Hepatocyte (in vitro differentiated cells): ENCODE measurements around the gene RBM14. TPM values are rescaled to one million over a fixed set of nuclear protein-coding genes. Genes with fewer than 3 reads are reported as not detected.

ENCODE experiments used
- DNase-seq: peaks from one replicate; pipeline ENCODE4 v3.0.0-alpha.2; 2016; ENCODE audit warnings: low spot score
- H2AFZ ChIP-seq: fragments of 200-600 bp; sonication (generic); 2 replicates; pipeline ENCODE4 v1.6.0; 2016; ENCODE audit warnings: antibody characterized with exemption, mild to moderate bottlenecking
- H3K27ac ChIP-seq: fragments of 200-600 bp; sonication (generic); 2 replicates; pipeline ENCODE4 v1.5.1; 2016; ENCODE audit warnings: mild to moderate bottlenecking
- H3K27me3 ChIP-seq: fragments of 200-600 bp; sonication (generic); 2 replicates; pipeline ENCODE4 v1.6.1; 2016
- H3K36me3 ChIP-seq: fragments of 200-600 bp; sonication (generic); replicated peaks from 2 replicates; pipeline ENCODE4 v1.5.1; 2016; ENCODE audit warnings: low read depth; ENCODE audit not compliant: insufficient read depth
- H3K4me1 ChIP-seq: fragments of 200-600 bp; sonication (generic); 2 replicates; pipeline ENCODE4 v1.5.1; 2016; ENCODE audit warnings: mild to moderate bottlenecking, moderate library complexity; ENCODE audit not compliant: insufficient read depth
- H3K4me2 ChIP-seq: fragments of 200-600 bp; sonication (generic); 2 replicates; pipeline ENCODE4 v1.6.0; 2016
- H3K4me3 ChIP-seq: fragments of 200-600 bp; sonication (generic); 2 replicates; pipeline ENCODE4 v1.5.1; 2016; ENCODE audit warnings: mild to moderate bottlenecking
- H3K79me2 ChIP-seq: fragments of 200-600 bp; sonication (generic); 2 replicates; pipeline ENCODE4 v1.6.0; 2017; ENCODE audit warnings: mild to moderate bottlenecking
- H3K9me2 ChIP-seq: fragments of 200-600 bp; sonication (generic); replicated peaks from 2 replicates; pipeline ENCODE4 v1.6.0; 2017; ENCODE audit warnings: mild to moderate bottlenecking; ENCODE audit not compliant: insufficient read depth
- H3K9me3 ChIP-seq: fragments of 200-600 bp; sonication (generic); 2 replicates; pipeline ENCODE4 v1.5.1; 2016; ENCODE audit warnings: low read depth, mild to moderate bottlenecking
- H4K20me1 ChIP-seq: fragments of 200-600 bp; sonication (generic); 2 replicates; pipeline ENCODE4 v1.6.0; 2016; ENCODE audit warnings: mild to moderate bottlenecking; ENCODE audit not compliant: insufficient read depth, poor library complexity, severe bottlenecking
- EZH2 ChIP-seq: fragments of 200-600 bp; sonication (generic); IDR thresholded peaks from 2 replicates; pipeline ENCODE4 v1.6.1; 2016; ENCODE audit warnings: antibody characterized with exemption, mild to moderate bottlenecking, borderline replicate concordance
- EZH2phosphoT487 ChIP-seq: fragments of 200-600 bp; sonication (generic); IDR thresholded peaks from one replicate; pipeline ENCODE4 v1.6.1; 2018; ENCODE audit warnings: antibody characterized with exemption, mild to moderate bottlenecking, low read depth, moderate library complexity; ENCODE audit not compliant: unreplicated experiment, severe bottlenecking
- WGBS: methylation state at CpG from one replicate; pipeline ENCODE4 v1.1.6; 2016; ENCODE audit warnings: low lambda C conversion rate; ENCODE audit errors: missing lambda C conversion rate; 5-methylcytosine and 5-hydroxymethylcytosine counted together
- polyA plus RNA-seq: library from polyadenylated mRNA; unstranded; fragments of >200 nt; fragmentation: Nextera tagmentation; extraction: Ambion mirVana; gene quantifications from 2 replicates; pipeline ENCODE4 v1.2.1, GENCODE V29; 2016
- total RNA-seq: library from RNA; depleted of rRNA; stranded (reverse); fragments of >200 nt; gene quantifications from 2 replicates; pipeline ENCODE4 v1.2.3, GENCODE V29; 2014
- TF ChIP-seq, protein P1 (sequence below): fragments of 200-600 bp; sonication (generic); IDR thresholded peaks from 2 replicates; pipeline ENCODE4 v1.5.1; 2016; ENCODE audit warnings: antibody characterized with exemption, mild to moderate bottlenecking; ENCODE audit not compliant: poor library complexity

Gene RBM14
- total and polyA plus RNA-seq, 2 experiments from 2014 or later = 29.5 to 70.7 TPM

- TF ChIP-seq EZH2phosphoT487 (no peak), EZH2 (no peak)
- TF ChIP-seq, protein P1, sequence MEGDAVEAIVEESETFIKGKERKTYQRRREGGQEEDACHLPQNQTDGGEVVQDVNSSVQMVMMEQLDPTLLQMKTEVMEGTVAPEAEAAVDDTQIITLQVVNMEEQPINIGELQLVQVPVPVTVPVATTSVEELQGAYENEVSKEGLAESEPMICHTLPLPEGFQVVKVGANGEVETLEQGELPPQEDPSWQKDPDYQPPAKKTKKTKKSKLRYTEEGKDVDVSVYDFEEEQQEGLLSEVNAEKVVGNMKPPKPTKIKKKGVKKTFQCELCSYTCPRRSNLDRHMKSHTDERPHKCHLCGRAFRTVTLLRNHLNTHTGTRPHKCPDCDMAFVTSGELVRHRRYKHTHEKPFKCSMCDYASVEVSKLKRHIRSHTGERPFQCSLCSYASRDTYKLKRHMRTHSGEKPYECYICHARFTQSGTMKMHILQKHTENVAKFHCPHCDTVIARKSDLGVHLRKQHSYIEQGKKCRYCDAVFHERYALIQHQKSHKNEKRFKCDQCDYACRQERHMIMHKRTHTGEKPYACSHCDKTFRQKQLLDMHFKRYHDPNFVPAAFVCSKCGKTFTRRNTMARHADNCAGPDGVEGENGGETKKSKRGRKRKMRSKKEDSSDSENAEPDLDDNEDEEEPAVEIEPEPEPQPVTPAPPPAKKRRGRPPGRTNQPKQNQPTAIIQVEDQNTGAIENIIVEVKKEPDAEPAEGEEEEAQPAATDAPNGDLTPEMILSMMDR = no peak
Measured at GRCh38 chr11:66624450-66624849, 8.0 kb downstream of the RBM14 start.

GRCh38 chr11:66625041-66625751 lies 8.8 kb downstream of the RBM14 start:
- DNase-seq = no peak
- Histone ChIP-seq H3K79me2 (peaks cover 100% of the 10 kb centered on the region), H3K4me3 (no peak overlapping the region), H3K36me3 (no peaks in the 10 kb centered on the region), H3K4me2 (no peak overlapping the region), H3K9me3 (no peaks in the 10 kb centered on the region), H2AFZ (no peak overlapping the region), H3K27me3 (no peaks in the 10 kb centered on the region), H4K20me1 (peaks cover 99% of the 10 kb centered on the region), H3K27ac (no peak overlapping the region), H3K9me2 (no peaks in the 10 kb centered on the region), H3K4me1 (peaks cover 7% of the 10 kb centered on the region)
- TF ChIP-seq EZH2phosphoT487 (no peak), EZH2 (no peak)
- TF ChIP-seq, protein P1 = no peak
- WGBS = 95% methylated on average over 16 of the region's 26 CpGs

More at GRCh38 chr11:66624450-66624849, 8.0 kb downstream of the RBM14 start:
- H3K9me3 ChIP-seq = no peaks in the 10 kb centered on the region
- no peak overlapping the region for H2AFZ ChIP-seq
- peaks cover 98% of the 10 kb centered on the region for H4K20me1 ChIP-seq
- no peak overlapping the region for H3K27ac ChIP-seq
- no peaks in the 10 kb centered on the region for H3K27me3 ChIP-seq
- WGBS = 97% methylated on average over 15 of the region's 16 CpGs
- peaks cover 12% of the 10 kb centered on the region for H3K4me1 ChIP-seq
- no peaks in the 10 kb centered on the region for H3K9me2 ChIP-seq
- H3K4me3 ChIP-seq = no peak overlapping the region
- no peaks in the 10 kb centered on the region for H3K36me3 ChIP-seq
- DNase-seq = no peak
- H3K79me2 ChIP-seq = peaks cover 99% of the 10 kb centered on the region
- H3K4me2 ChIP-seq = no peak overlapping the region

DNA sequence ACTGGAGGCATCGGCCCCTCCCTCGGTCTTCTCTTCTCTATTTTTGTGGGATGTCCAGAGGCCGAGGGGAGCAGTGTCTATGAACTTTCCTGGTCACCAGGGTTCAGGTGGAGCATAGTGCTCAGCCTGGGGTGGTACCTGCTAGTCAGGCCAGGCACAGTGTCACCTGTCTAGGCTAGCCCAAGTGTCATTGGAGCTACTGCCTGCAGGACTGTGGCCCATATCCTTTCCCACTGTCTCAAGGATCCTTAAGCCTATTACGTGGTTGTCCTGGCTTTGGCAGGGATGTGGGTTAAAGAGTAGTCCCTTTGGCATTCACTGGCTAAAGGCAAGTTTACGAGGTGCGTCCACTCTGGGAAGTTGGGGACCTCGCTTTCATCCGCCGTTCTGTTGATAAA lies 9.3 kb downstream of the RBM14 start:
- Histone ChIP-seq H3K27ac (no peak overlapping the region), H3K4me3 (no peak overlapping the region)

More for the DNA sequence above, 9.3 kb downstream of the RBM14 start:
- Histone ChIP-seq H3K9me3 (no peaks in the 10 kb centered on the region), H3K4me2 (no peak overlapping the region), H2AFZ (no peak overlapping the region), H4K20me1 (peaks cover 98% of the 10 kb centered on the region), H3K9me2 (no peaks in the 10 kb centered on the region), H3K79me2 (peaks cover 100% of the 10 kb centered on the region), H3K36me3 (no peaks in the 10 kb centered on the region), H3K4me1 (peaks cover 7% of the 10 kb centered on the region), H3K27me3 (no peaks in the 10 kb centered on the region)
- no peak for TF ChIP-seq EZH2phosphoT487
- TF ChIP-seq, protein P1 = no peak
- no peak for TF ChIP-seq EZH2
- WGBS = 90% methylated on average over 9 of the region's 9 CpGs
- no peak for DNase-seq
